Measurements from ENCODE around the gene BMP3.

BMP3 gene

GRCh38 chr4:81065446-81065845 lies 34.9 kb downstream of the BMP3 start:
- Histone ChIP-seq H3K9ac (ENCODE audit: low read depth in 1 of 2, low read length in 2 of 2) (no peak overlapping the region), H3K4me1 (ENCODE audit: control insufficient read depth in 1 of 2, insufficient read depth in 2 of 2, low read length in 2 of 2) (no peaks in the 10 kb centered on the region), H3K27me3 (ENCODE audit: control insufficient read depth in 1 of 2, insufficient read depth in 2 of 2, low read length in 2 of 2) (no peaks in the 10 kb centered on the region), H3K9me3 (ENCODE audit: control insufficient read depth in 1 of 2, low read length in 2 of 2) (no peaks in the 10 kb centered on the region), H3K36me3 (ENCODE audit: control insufficient read depth in 1 of 2, insufficient read depth in 2 of 2, low read length in 2 of 2) (no peaks in the 10 kb centered on the region), H3K4me3 (ENCODE audit: low read depth in 1 of 2, low read length in 2 of 2) (no peak overlapping the region), H3K27ac (ENCODE audit: low read depth, low read length) (no peak overlapping the region)

DNA sequence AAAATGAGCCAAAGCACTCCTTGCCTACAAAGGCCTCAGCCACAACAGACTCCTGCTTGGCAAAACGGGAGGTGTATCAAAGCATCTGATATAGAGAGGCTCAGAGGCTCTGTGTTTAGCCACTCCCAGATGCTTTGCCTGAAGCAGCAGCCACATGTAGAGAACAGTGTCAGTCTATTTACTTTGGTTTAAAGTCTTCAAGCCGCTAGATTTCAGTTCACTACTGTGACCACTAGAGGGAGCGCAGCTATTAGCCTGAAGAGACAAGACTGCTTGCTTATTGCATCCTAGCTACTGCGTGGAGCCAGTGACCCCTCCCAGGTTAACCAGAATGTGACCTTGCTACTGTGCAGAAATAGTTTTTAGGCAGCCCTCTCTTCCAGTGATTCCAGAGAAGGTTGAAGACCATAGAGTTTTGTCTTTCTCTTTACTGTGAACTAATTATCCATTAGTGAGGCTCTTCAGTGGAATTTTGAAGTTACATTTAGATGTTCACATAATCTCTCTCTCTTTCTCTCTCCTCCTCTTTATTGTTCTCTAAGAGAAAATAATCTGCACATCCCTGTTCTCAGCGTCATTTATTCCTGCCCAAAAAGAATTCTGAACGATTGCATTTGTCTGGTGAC lies 39.3 kb downstream of the BMP3 start:
- no peaks in the 10 kb centered on the region for H3K36me3 ChIP-seq (ENCODE audit: control insufficient read depth in 1 of 2, insufficient read depth in 2 of 2, low read length in 2 of 2)
- no peak overlapping the region for H3K4me3 ChIP-seq (ENCODE audit: low read depth in 1 of 2, low read length in 2 of 2)
- H3K9me3 ChIP-seq (ENCODE audit: control insufficient read depth in 1 of 2, low read length in 2 of 2) = no peaks in the 10 kb centered on the region
- H3K27ac ChIP-seq (ENCODE audit: low read depth, low read length) = no peak overlapping the region
- no peaks in the 10 kb centered on the region for H3K4me1 ChIP-seq (ENCODE audit: control insufficient read depth in 1 of 2, insufficient read depth in 2 of 2, low read length in 2 of 2)
- no peak overlapping the region for H3K9ac ChIP-seq (ENCODE audit: low read depth in 1 of 2, low read length in 2 of 2)
- no peaks in the 10 kb centered on the region for H3K27me3 ChIP-seq (ENCODE audit: control insufficient read depth in 1 of 2, insufficient read depth in 2 of 2, low read length in 2 of 2)

DNA sequence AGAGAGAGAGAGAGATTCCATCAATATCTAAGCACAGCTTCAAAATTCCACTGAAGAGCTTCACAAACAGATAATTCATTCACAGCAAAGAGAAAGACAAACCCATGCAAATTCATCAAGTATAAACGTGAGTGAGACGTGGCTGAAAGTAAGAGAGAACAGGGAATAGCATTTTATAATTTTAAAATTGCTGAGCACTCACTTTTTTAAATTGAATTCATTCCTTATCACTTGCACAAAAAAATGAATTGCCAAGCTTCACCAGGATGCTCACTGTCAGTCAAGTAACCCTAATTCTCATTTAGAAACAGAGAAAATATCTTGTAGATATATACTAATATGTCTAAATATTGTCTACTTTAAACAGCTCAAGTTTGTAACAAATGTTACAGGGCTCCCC lies 40.5 kb downstream of the BMP3 start:
- Histone ChIP-seq H3K9ac (ENCODE audit: low read depth in 1 of 2, low read length in 2 of 2) (no peak overlapping the region), H3K36me3 (ENCODE audit: control insufficient read depth in 1 of 2, insufficient read depth in 2 of 2, low read length in 2 of 2) (no peaks in the 10 kb centered on the region), H3K27me3 (ENCODE audit: control insufficient read depth in 1 of 2, insufficient read depth in 2 of 2, low read length in 2 of 2) (no peaks in the 10 kb centered on the region), H3K9me3 (ENCODE audit: control insufficient read depth in 1 of 2, low read length in 2 of 2) (no peaks in the 10 kb centered on the region), H3K4me3 (ENCODE audit: low read depth in 1 of 2, low read length in 2 of 2) (no peak overlapping the region), H3K4me1 (ENCODE audit: control insufficient read depth in 1 of 2, insufficient read depth in 2 of 2, low read length in 2 of 2) (no peaks in the 10 kb centered on the region), H3K27ac (ENCODE audit: low read depth, low read length) (no peak overlapping the region)

DNA sequence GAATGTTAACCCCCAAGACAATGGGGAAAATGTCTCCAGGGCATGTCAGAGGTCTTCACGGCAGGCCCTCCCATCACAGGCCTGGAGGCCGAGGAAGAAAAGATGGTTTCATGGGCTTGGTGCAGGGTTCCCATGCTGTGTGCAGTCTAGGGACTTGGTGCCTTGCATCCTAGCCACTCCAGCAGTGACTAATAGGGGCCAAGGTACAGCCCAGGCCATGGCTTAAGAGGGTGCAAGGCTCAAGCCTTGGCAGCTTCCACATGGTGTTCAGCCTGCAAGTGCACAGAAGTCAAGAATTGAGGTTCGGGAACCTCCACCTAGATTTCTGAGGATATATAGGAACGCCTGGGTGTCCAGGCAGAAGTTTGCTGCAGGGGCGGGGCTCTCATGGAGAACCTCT lies 50.6 kb downstream of the BMP3 start:
- Histone ChIP-seq H3K36me3 (ENCODE audit: control insufficient read depth in 1 of 2, insufficient read depth in 2 of 2, low read length in 2 of 2) (no peaks in the 10 kb centered on the region), H3K4me1 (ENCODE audit: control insufficient read depth in 1 of 2, insufficient read depth in 2 of 2, low read length in 2 of 2) (no peaks in the 10 kb centered on the region), H3K4me3 (ENCODE audit: low read depth in 1 of 2, low read length in 2 of 2) (no peak overlapping the region), H3K27me3 (ENCODE audit: control insufficient read depth in 1 of 2, insufficient read depth in 2 of 2, low read length in 2 of 2) (no peaks in the 10 kb centered on the region), H3K9me3 (ENCODE audit: control insufficient read depth in 1 of 2, low read length in 2 of 2) (no peaks in the 10 kb centered on the region), H3K9ac (ENCODE audit: low read depth in 1 of 2, low read length in 2 of 2) (no peak overlapping the region), H3K27ac (ENCODE audit: low read depth, low read length) (no peak overlapping the region)

GRCh38 chr4:81084029-81084428 lies 53.5 kb downstream of the BMP3 start:
- H3K27me3 ChIP-seq (ENCODE audit: control insufficient read depth in 1 of 2, insufficient read depth in 2 of 2, low read length in 2 of 2) = no peaks in the 10 kb centered on the region
- H3K4me1 ChIP-seq (ENCODE audit: control insufficient read depth in 1 of 2, insufficient read depth in 2 of 2, low read length in 2 of 2) = no peaks in the 10 kb centered on the region
- no peak overlapping the region for H3K9ac ChIP-seq (ENCODE audit: low read depth in 1 of 2, low read length in 2 of 2)
- no peaks in the 10 kb centered on the region for H3K9me3 ChIP-seq (ENCODE audit: control insufficient read depth in 1 of 2, low read length in 2 of 2)
- no peaks in the 10 kb centered on the region for H3K36me3 ChIP-seq (ENCODE audit: control insufficient read depth in 1 of 2, insufficient read depth in 2 of 2, low read length in 2 of 2)
- no peak overlapping the region for H3K4me3 ChIP-seq (ENCODE audit: low read depth in 1 of 2, low read length in 2 of 2)
- no peak overlapping the region for H3K27ac ChIP-seq (ENCODE audit: low read depth, low read length)

GRCh38 chr4:81084634-81085033 lies 54.1 kb downstream of the BMP3 start:
- no peaks in the 10 kb centered on the region for H3K27me3 ChIP-seq (ENCODE audit: control insufficient read depth in 1 of 2, insufficient read depth in 2 of 2, low read length in 2 of 2)
- H3K4me1 ChIP-seq (ENCODE audit: control insufficient read depth in 1 of 2, insufficient read depth in 2 of 2, low read length in 2 of 2) = no peaks in the 10 kb centered on the region
- no peak overlapping the region for H3K27ac ChIP-seq (ENCODE audit: low read depth, low read length)
- H3K9ac ChIP-seq (ENCODE audit: low read depth in 1 of 2, low read length in 2 of 2) = no peak overlapping the region
- H3K36me3 ChIP-seq (ENCODE audit: control insufficient read depth in 1 of 2, insufficient read depth in 2 of 2, low read length in 2 of 2) = no peaks in the 10 kb centered on the region
- H3K9me3 ChIP-seq (ENCODE audit: control insufficient read depth in 1 of 2, low read length in 2 of 2) = no peaks in the 10 kb centered on the region
- no peak overlapping the region for H3K4me3 ChIP-seq (ENCODE audit: low read depth in 1 of 2, low read length in 2 of 2)

- Histone ChIP-seq H3K36me3 (ENCODE audit: control insufficient read depth in 1 of 2, insufficient read depth in 2 of 2, low read length in 2 of 2) (no peaks in the 10 kb centered on the region), H3K4me1 (ENCODE audit: control insufficient read depth in 1 of 2, insufficient read depth in 2 of 2, low read length in 2 of 2) (no peaks in the 10 kb centered on the region)
These were observed 54.8 kb downstream of the BMP3 start for GRCh38 chr4:81085291-81085690.

DNA sequence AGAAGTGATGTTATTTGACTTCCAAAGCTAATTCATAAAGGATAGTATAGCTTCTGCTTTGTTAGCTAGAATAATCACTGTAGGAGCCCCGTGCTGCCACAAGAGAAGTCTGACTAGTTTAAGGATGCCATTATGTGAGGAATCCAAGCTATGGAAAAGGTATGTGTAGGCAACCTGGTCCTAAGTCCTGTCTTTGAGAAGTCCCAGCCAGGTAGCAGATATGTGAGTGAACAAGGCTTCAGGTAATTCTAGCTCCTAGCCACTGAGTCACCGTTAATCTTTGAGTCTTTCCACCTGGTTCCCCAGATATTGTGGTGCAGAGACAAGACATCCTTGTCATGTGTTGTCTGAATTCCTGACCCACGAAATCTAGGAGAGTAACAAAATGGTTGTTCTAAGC lies 55.5 kb downstream of the BMP3 start:
- H3K9me3 ChIP-seq (ENCODE audit: control insufficient read depth in 1 of 2, low read length in 2 of 2) = no peaks in the 10 kb centered on the region
- H3K9ac ChIP-seq (ENCODE audit: low read depth in 1 of 2, low read length in 2 of 2) = no peak overlapping the region
- H3K4me1 ChIP-seq (ENCODE audit: control insufficient read depth in 1 of 2, insufficient read depth in 2 of 2, low read length in 2 of 2) = no peaks in the 10 kb centered on the region
- H3K27me3 ChIP-seq (ENCODE audit: control insufficient read depth in 1 of 2, insufficient read depth in 2 of 2, low read length in 2 of 2) = no peaks in the 10 kb centered on the region
- H3K36me3 ChIP-seq (ENCODE audit: control insufficient read depth in 1 of 2, insufficient read depth in 2 of 2, low read length in 2 of 2) = no peaks in the 10 kb centered on the region
- H3K27ac ChIP-seq (ENCODE audit: low read depth, low read length) = no peak overlapping the region
- no peak overlapping the region for H3K4me3 ChIP-seq (ENCODE audit: low read depth in 1 of 2, low read length in 2 of 2)

More at GRCh38 chr4:81085291-81085690, 54.8 kb downstream of the BMP3 start:
- Histone ChIP-seq H3K9me3 (ENCODE audit: control insufficient read depth in 1 of 2, low read length in 2 of 2) (no peaks in the 10 kb centered on the region), H3K9ac (ENCODE audit: low read depth in 1 of 2, low read length in 2 of 2) (no peak overlapping the region), H3K27ac (ENCODE audit: low read depth, low read length) (no peak overlapping the region), H3K27me3 (ENCODE audit: control insufficient read depth in 1 of 2, insufficient read depth in 2 of 2, low read length in 2 of 2) (no peaks in the 10 kb centered on the region), H3K4me3 (ENCODE audit: low read depth in 1 of 2, low read length in 2 of 2) (no peak overlapping the region)

- Histone ChIP-seq H3K27me3 (ENCODE audit: control insufficient read depth in 1 of 2, insufficient read depth in 2 of 2, low read length in 2 of 2) (no peaks in the 10 kb centered on the region), H3K36me3 (ENCODE audit: control insufficient read depth in 1 of 2, insufficient read depth in 2 of 2, low read length in 2 of 2) (no peaks in the 10 kb centered on the region), H3K27ac (ENCODE audit: low read depth, low read length) (no peak overlapping the region), H3K4me3 (ENCODE audit: low read depth in 1 of 2, low read length in 2 of 2) (no peak overlapping the region), H3K9me3 (ENCODE audit: control insufficient read depth in 1 of 2, low read length in 2 of 2) (no peaks in the 10 kb centered on the region), H3K9ac (ENCODE audit: low read depth in 1 of 2, low read length in 2 of 2) (no peak overlapping the region), H3K4me1 (ENCODE audit: control insufficient read depth in 1 of 2, insufficient read depth in 2 of 2, low read length in 2 of 2) (no peaks in the 10 kb centered on the region)
These were observed 63.4 kb downstream of the BMP3 start for GRCh38 chr4:81093720-81094401.

DNA sequence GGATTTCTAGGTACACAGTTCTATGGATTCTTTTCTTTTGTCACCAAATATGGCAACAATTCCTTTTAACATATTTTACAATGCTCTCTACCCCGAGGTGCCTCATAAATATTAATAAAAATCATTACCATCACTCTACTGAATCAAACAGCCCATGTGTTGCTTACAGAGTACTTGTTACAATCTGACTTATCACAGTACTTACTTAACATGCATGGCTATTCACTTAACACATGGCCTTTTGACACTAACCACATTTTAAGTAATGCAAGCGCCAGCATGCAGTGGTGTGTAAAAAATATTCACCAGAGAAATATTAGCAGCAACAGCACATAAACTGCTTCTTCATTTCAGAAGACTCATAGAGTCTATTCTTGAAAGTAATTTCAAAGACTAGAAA lies 64.9 kb downstream of the BMP3 start:
- Histone ChIP-seq H3K27me3 (ENCODE audit: control insufficient read depth in 1 of 2, insufficient read depth in 2 of 2, low read length in 2 of 2) (no peaks in the 10 kb centered on the region), H3K4me1 (ENCODE audit: control insufficient read depth in 1 of 2, insufficient read depth in 2 of 2, low read length in 2 of 2) (no peaks in the 10 kb centered on the region), H3K9me3 (ENCODE audit: control insufficient read depth in 1 of 2, low read length in 2 of 2) (no peaks in the 10 kb centered on the region), H3K27ac (ENCODE audit: low read depth, low read length) (no peak overlapping the region), H3K9ac (ENCODE audit: low read depth in 1 of 2, low read length in 2 of 2) (no peak overlapping the region), H3K36me3 (ENCODE audit: control insufficient read depth in 1 of 2, insufficient read depth in 2 of 2, low read length in 2 of 2) (no peaks in the 10 kb centered on the region), H3K4me3 (ENCODE audit: low read depth in 1 of 2, low read length in 2 of 2) (no peak overlapping the region)
